Renal cortex interstitium (tissue), 11 donors: ENCODE data around the gene NR5A1. TPM values are rescaled to one million over a fixed set of nuclear protein-coding genes. Genes with fewer than 3 reads are reported as not detected.

ENCODE experiments used
- DNase-seq, 11 donors: peaks; one replicate each; pipeline ENCODE4 v3.0.0-alpha.2; 2013; ENCODE audit warnings: low read depth in 9 of 11, low spot score in 4 of 11; ENCODE audit errors: extremely low read depth in 1 of 11
- polyA plus RNA-seq, 3 donors: library from polyadenylated mRNA; unstranded; fragments of 120-200 nt; gene quantifications; one replicate each; pipeline ENCODE4 v1.2.1, GENCODE V29; 2013; ENCODE audit not compliant: insufficient read length in 3 of 3

NR5A1 gene
- polyA plus RNA-seq, 3 donors: 0.06 to 0.11 (median 0.11) TPM

- DNase-seq: no peak
Observed at GRCh38 chr9:124452841-124453585, 54.2 kb downstream of the NR5A1 start.

- DNase-seq: no peak
Observed at GRCh38 chr9:124452326-124452725, 54.9 kb downstream of the NR5A1 start.

GRCh38 chr9:124450931-124451661, 56.1 kb downstream of the NR5A1 start:
- no peak for DNase-seq

GRCh38 chr9:124450241-124450924, 56.8 kb downstream of the NR5A1 start, which contains the start of gene ADGRD2:
ADGRD2 (plus strand) TSS chr9:124450451; CDS start chr9:124451667, 1,216 bp downstream.
- peak in 8 of 11 donors; percentile 16 to 43 (median 27) for DNase-seq

- no peak for DNase-seq
Observed at GRCh38 chr9:124449381-124450151, 57.6 kb downstream of the NR5A1 start.

GRCh38 chr9:124448019-124448418, 59.2 kb downstream of the NR5A1 start:
- DNase-seq: no peak

GRCh38 chr9:124447297-124447661, 59.9 kb downstream of the NR5A1 start:
- DNase-seq: no peak

- no peak for DNase-seq
Observed at GRCh38 chr9:124444166-124444565, 63.0 kb downstream of the NR5A1 start.

GRCh38 chr9:124443625-124444024, 63.6 kb downstream of the NR5A1 start:
- DNase-seq: no peak

- no peak for DNase-seq
Observed at GRCh38 chr9:124442826-124443225, 64.4 kb downstream of the NR5A1 start.

- no peak for DNase-seq
Observed at GRCh38 chr9:124442379-124442778, 64.8 kb downstream of the NR5A1 start.

GRCh38 chr9:124441291-124441690, 65.9 kb downstream of the NR5A1 start:
- no peak for DNase-seq

GRCh38 chr9:124440786-124441185, 66.4 kb downstream of the NR5A1 start:
- no peak for DNase-seq

GRCh38 chr9:124439686-124440243, 67.4 kb downstream of the NR5A1 start:
- no peak for DNase-seq

GRCh38 chr9:124439086-124439485, 68.1 kb downstream of the NR5A1 start:
- no peak for DNase-seq

GRCh38 chr9:124438091-124438490, 69.1 kb downstream of the NR5A1 start:
- DNase-seq: no peak

GRCh38 chr9:124437086-124437485, 70.1 kb downstream of the NR5A1 start:
- no peak for DNase-seq

GRCh38 chr9:124436320-124436719, 70.9 kb downstream of the NR5A1 start:
- DNase-seq: no peak
